ENCODE data around the gene PHF21A.
A peak's percentile ranks its signal among the peaks of the same experiment; 100 is the strongest.
"Not testable (repeated sequence)": the region's sequence is repeated elsewhere in the genome, so short reads cannot be mapped to it uniquely, and the experiment has no call there.

Gene PHF21A

DNA sequence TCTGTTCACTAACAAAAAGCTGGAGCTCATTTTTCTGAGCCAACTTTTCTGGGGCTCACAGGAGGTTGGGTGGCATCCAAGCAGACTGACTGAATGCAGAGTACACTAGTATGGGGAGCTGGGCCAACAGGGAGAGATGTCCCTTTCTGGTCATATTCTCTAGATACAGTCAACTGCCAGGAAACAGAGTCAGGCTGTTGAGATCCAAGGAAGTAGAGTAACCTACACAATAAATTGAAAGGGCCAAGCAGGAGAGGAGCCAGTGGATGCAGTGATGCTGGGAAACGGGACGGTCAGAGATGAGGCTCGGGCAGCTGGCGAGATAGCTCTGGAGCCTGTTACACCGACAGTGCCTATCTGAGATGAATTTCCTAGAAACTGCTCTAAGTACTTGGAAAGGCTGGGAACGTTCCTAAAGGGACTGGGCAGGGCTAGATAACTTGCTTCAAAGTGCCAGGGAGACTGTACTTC, 127.7 kb downstream of the PHF21A start:
- DNase-seq (ENCODE audit: extremely low read depth, low read depth): no peak
- TF ChIP-seq, protein P1, sequence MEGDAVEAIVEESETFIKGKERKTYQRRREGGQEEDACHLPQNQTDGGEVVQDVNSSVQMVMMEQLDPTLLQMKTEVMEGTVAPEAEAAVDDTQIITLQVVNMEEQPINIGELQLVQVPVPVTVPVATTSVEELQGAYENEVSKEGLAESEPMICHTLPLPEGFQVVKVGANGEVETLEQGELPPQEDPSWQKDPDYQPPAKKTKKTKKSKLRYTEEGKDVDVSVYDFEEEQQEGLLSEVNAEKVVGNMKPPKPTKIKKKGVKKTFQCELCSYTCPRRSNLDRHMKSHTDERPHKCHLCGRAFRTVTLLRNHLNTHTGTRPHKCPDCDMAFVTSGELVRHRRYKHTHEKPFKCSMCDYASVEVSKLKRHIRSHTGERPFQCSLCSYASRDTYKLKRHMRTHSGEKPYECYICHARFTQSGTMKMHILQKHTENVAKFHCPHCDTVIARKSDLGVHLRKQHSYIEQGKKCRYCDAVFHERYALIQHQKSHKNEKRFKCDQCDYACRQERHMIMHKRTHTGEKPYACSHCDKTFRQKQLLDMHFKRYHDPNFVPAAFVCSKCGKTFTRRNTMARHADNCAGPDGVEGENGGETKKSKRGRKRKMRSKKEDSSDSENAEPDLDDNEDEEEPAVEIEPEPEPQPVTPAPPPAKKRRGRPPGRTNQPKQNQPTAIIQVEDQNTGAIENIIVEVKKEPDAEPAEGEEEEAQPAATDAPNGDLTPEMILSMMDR (IDR thresholded peaks at IDR 0.05; ENCODE audit: low read depth, low read length): no peak

DNA sequence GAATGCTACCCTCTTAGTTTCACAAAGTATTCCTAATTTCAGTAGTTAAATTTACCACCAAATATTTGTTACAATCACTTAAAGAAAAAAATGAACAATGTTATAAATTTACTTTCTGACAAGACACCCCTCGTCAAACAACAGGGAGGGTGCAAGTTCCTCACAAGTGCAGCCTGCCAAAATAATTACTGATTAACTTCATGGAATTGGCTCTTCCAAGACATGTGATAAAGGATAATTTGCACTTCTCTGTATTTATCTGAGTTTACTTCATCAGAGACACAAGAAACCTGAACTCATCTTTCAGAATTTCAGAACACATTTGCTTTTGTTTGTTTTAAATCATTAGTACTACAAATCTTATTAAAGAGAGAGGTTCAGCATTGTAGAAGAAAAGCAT, 132.3 kb downstream of the PHF21A start:
- TF ChIP-seq, protein P1 (IDR thresholded peaks at IDR 0.05; ENCODE audit: low read depth, low read length): no peak
- no peak for DNase-seq (ENCODE audit: extremely low read depth, low read depth)

DNA sequence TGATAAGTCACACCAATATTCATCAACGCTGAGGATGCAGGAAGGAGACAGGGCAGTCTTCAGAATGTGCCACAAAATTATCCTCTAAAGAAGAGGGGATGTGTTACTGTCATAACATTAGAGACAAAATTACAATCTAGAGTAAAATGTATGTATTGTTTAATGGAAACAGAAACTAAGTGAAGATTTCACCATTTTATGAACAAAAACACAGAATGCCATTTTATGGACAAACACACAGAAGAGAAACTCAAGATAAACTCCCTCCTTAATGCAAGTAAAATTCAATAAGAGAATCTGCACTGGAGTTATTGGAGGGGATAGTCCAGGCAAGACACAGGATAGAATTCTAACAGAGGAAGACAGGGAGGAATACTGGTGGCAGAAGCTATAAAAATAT, 136.0 kb downstream of the PHF21A start:
- TF ChIP-seq, protein P1 (IDR thresholded peaks at IDR 0.05; ENCODE audit: low read depth, low read length): no peak
- no peak for DNase-seq (ENCODE audit: extremely low read depth, low read depth)

DNA sequence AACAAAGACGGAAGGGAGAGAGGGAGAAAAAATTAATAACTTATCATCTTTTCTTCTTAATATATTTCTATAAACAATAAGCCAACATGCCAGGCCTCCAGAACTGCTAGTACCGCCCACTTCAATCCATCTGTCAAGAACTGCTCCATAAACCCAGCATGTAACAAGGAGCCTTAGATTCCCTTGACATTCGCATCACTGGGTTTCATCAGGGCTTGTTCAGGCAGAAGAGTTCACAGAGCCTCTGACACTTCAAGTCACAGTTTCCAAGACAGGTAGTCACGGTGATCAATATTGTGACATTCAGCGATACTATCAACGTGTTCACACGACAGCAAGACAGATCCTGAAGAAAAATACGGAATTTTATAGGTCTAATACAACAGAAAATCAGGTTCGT, 137.1 kb downstream of the PHF21A start:
- TF ChIP-seq, protein P1 (IDR thresholded peaks at IDR 0.05; ENCODE audit: low read depth, low read length): no peak
- no peak for DNase-seq (ENCODE audit: extremely low read depth, low read depth)

DNA sequence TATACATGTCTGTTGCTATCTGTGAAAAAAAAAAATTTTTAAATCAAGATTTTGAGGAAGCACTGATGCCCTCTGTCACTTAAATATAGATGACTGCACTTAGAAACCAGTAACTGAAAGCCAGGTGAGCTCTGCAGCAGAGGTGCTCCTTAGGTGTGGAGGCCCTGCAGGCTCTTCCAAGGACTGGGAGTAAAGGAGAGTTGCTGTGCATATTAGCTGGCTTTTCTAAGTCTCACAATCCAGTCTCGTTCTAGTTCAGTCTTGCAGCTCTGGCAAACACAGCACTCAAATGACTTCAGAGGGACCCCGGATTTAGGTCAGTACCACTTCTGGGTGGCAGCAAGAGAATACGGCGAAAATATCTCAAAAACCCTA, 137.8 kb downstream of the PHF21A start:
- no peak for DNase-seq (ENCODE audit: extremely low read depth, low read depth)
- TF ChIP-seq, protein P1 (IDR thresholded peaks at IDR 0.05; ENCODE audit: low read depth, low read length): no peak

DNA sequence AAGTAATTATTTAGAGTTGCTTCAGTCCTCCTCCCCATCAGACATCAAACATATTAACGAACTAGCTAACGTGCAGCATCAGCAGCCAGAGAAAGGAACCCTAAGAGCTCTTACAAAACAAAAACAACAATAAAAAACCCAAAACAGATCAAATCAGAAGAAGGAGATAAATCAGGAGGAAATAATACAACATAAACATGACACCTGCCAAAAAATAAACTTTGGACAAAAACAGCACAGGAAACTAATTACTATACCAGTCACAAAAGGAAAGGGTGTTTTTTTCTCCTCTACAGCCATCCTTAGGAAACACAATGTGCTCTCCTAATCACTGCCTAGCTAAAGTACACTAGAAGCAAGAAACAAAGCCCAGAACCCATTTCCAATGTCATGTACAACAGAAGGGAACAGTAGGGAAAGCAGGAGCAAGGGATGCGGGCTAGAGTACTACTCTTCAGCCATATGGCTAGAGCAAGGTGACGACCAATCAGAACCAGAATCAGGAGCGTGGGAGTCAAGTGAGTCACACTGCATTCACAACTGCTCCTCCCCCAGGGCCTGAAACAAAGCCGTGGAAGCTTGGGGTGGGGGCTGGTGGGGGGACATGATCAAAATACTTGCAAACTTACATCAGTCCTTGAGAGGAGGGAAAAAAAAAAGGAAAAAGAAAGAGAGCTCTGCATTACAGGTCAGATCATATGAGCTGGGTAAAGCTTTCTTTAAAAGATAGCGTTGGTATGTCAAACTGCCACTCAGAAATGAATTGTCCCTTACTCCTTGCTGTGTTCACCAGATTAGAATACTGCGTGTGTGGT, 138.4 kb downstream of the PHF21A start:
- DNase-seq (ENCODE audit: extremely low read depth, low read depth): peak; percentile 41
- TF ChIP-seq, protein P1 (IDR thresholded peaks at IDR 0.05; ENCODE audit: low read depth, low read length): no peak

DNA sequence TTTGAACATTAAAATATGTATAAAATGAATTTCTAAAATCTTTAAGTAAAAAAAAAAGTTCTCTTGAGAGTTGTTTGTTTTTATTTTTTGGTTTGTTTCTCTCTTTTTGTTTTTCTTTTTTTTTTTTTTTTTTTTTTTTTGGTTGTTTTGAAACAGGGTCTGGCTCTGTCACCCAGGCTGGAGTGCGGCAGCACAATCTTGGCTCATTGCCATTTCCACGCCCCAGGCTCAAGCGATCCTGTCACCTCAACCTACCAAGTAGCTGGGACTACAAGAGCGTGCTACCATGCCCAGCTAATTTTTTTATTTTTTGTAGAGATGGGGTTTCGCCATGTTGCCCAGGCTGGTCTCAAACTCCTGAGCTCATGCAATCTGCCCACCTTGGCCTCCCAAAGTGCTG, 139.4 kb downstream of the PHF21A start:
- DNase-seq (ENCODE audit: extremely low read depth, low read depth): not testable (repeated sequence)

DNA sequence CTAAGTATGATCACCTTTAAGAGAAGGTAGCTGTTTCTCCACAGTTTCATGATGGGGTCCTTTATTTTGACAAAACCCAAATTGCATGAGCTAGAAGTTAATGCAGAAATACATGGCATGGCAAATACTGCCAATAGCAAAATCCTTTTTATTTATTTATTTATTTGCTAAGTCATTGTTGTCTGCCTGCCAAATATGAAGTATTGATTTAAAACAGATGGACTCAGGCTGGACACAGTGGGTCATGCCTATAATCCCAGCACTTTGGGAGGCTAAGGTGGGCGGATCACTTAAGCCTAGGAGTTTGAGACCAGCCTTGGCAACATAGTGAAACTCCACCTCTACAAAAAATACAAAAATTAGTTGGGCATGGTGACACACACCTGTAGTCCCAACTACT, 146.4 kb downstream of the PHF21A start:
- DNase-seq (ENCODE audit: extremely low read depth, low read depth): peak; percentile 58
- TF ChIP-seq, protein P1 (IDR thresholded peaks at IDR 0.05; ENCODE audit: low read depth, low read length): no peak

Measured in AG09319 (cell line).